ENCODE results near the gene CABYR. TPM values are rescaled to one million over a fixed set of nuclear protein-coding genes. Genes with fewer than 3 reads are reported as not detected.

The CABYR gene
- total and polyA plus RNA-seq, 12 donors = 0.19 to 0.68 (median 0.47) TPM; not detected in 6

DNA sequence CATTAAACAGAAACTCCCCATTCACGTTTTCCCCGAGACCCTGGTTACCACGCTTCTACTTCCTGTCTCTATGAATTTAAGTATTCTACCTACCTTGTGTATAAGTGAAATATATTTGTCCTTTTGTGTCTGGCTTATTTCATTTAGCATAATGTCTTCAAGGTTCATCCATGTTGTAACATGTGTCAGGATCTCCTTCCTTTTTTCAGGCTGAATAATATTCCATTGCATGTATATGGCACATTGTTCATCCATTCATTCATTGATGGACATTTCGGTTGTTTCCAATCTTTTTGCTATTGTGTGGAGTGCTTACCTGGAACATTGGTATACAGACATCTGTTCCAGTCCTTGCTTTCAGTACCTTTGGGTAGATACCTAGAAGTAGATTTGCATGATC, 18.2 kb upstream of the CABYR start:
- TF ChIP-seq, protein P1, sequence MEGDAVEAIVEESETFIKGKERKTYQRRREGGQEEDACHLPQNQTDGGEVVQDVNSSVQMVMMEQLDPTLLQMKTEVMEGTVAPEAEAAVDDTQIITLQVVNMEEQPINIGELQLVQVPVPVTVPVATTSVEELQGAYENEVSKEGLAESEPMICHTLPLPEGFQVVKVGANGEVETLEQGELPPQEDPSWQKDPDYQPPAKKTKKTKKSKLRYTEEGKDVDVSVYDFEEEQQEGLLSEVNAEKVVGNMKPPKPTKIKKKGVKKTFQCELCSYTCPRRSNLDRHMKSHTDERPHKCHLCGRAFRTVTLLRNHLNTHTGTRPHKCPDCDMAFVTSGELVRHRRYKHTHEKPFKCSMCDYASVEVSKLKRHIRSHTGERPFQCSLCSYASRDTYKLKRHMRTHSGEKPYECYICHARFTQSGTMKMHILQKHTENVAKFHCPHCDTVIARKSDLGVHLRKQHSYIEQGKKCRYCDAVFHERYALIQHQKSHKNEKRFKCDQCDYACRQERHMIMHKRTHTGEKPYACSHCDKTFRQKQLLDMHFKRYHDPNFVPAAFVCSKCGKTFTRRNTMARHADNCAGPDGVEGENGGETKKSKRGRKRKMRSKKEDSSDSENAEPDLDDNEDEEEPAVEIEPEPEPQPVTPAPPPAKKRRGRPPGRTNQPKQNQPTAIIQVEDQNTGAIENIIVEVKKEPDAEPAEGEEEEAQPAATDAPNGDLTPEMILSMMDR (IDR thresholded peaks at IDR 0.05) = no peak
- 96 to 97% methylated on average over 4 of the region's 4 CpGs for WGBS, 2 donors

GRCh38 chr18:24121625-24122024, 17.2 kb upstream of the CABYR start:
- no peaks in the 10 kb centered on the region for H3K27me3 ChIP-seq
- H3K36me3 ChIP-seq = peaks cover 0 to 68% (median 0%) of the 10 kb centered on the region in 9 donors
- H3K27ac ChIP-seq = no peak overlapping the region
- ATAC-seq = no peak
- intact Hi-C loops (cut with DNase I) = loop anchor here in 2 of 10 donors (10.0 kb wide), 2 partner anchors 167 to 497 kb away; no protein-coding TSS in a partner anchor
- peaks cover 0 to 2% (median 0%) of the 10 kb centered on the region in 9 donors for H3K4me1 ChIP-seq
- WGBS, 2 donors = 96 to 100% methylated on average over 2 of the region's 2 CpGs
- TF ChIP-seq, protein P1 (IDR thresholded peaks at IDR 0.05) = no peak
- H3K4me3 ChIP-seq = no peak overlapping the region
- DNase-seq = no peak
- no peaks in the 10 kb centered on the region for H3K9me3 ChIP-seq

More for the DNA sequence above, 18.2 kb upstream of the CABYR start:
- Histone ChIP-seq H3K27me3 (no peaks in the 10 kb centered on the region), H3K4me3 (no peak overlapping the region), H3K27ac (no peak overlapping the region), H3K36me3 (peaks cover 0 to 67% (median 0%) of the 10 kb centered on the region in 9 donors), H3K4me1 (peaks cover 0 to 5% (median 0%) of the 10 kb centered on the region in 9 donors), H3K9me3 (no peaks in the 10 kb centered on the region)
- intact Hi-C loops (cut with DNase I) = loop anchor here in 2 of 10 donors (10.0 kb wide), 2 partner anchors 166 to 496 kb away; no protein-coding TSS in a partner anchor
- DNase-seq = no peak
- ATAC-seq = no peak

DNA sequence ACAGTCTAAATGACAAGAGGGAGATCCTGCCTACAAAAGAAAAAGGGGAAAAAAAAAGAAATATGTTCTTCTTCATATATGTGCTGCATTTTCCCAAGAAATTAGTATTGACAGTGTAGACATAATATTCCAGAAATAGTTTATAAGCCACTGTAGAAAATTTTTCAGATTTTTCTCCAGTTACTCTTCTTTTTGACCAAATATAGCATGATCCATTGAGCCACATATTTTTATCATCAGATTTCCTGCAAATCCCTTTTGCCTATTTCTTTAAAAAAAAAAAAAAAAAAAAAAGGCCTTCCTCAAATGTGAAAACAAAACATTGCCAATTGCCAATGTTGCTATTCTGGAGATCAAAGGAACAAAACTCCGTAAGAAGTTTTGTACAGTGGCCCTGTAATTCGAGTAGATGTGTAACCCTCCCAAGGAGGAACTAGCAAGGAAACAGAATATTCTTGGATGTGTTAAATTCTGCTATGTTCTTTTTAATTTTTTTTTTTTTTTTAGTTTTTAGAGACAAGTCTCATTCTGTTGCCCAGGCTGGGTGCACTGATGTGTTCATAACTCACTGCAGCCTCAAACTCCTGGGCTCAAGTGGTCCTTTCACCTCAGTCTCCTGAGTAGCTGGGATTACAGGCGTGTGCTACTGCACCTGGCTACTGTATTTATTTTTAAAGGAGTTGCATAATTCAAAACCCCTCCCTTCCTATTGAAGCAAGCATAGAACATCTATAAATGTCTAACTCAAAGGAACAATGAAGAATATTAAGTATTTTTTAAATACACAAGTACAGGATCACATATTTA, 12.5 kb upstream of the CABYR start:
- ATAC-seq (no peak), DNase-seq (no peak)
- Histone ChIP-seq H3K36me3 (peaks cover 0 to 90% (median 0%) of the 10 kb centered on the region in 9 donors), H3K4me3 (no peak overlapping the region), H3K27ac (no peak overlapping the region), H3K27me3 (no peaks in the 10 kb centered on the region), H3K4me1 (peaks cover 0 to 5% (median 0%) of the 10 kb centered on the region in 9 donors), H3K9me3 (no peaks in the 10 kb centered on the region)
- TF ChIP-seq, protein P1 (IDR thresholded peaks at IDR 0.05) = no peak
- 60 to 78% methylated on average over 3 of the region's 3 CpGs for WGBS, 2 donors
- intact Hi-C loops (cut with DNase I) = loop anchor here in 2 of 10 donors (10.0 kb wide), 2 partner anchors 172 to 502 kb away; no protein-coding TSS in a partner anchor

GRCh38 chr18:24127735-24128134, 11.1 kb upstream of the CABYR start:
- 86% methylated on average over 3 of the region's 3 CpGs for WGBS, 2 donors
- no peak for DNase-seq
- no peaks in the 10 kb centered on the region for H3K9me3 ChIP-seq
- peaks cover 0 to 5% (median 0%) of the 10 kb centered on the region in 9 donors for H3K4me1 ChIP-seq
- ATAC-seq = no peak
- intact Hi-C loops (cut with DNase I) = loop anchor here in 2 of 10 donors (10.0 kb wide), 2 partner anchors 173 to 503 kb away; no protein-coding TSS in a partner anchor
- TF ChIP-seq, protein P1 (IDR thresholded peaks at IDR 0.05) = no peak
- no peak overlapping the region for H3K4me3 ChIP-seq
- H3K27me3 ChIP-seq = no peaks in the 10 kb centered on the region
- H3K36me3 ChIP-seq = peaks cover 0 to 97% (median 0%) of the 10 kb centered on the region in 9 donors
- H3K27ac ChIP-seq = no peak overlapping the region

All from heart right ventricle (tissue), 16 donors.